Central memory CD8-positive, alpha-beta T cell (primary cell): ENCODE results near the gene NT5M.
A peak's percentile ranks its signal among the peaks of the same experiment; 100 is the strongest.

Experiments used
- ATAC-seq: fragments of 150-1000 bp; cut with Tn5 transposase; replicated peaks from 2 replicates; pipeline ENCODE4 v1.10.0; 2022; ENCODE audit warnings: mild to moderate bottlenecking, moderate FRiP score, moderate number of reproducible peaks; ENCODE audit not compliant: poor library complexity, severe bottlenecking; ENCODE audit errors: extremely low read depth
- DNase-seq, 2 donors: peaks; one replicate each; pipeline ENCODE4 v3.0.0; 2021; ENCODE audit warnings: low spot score in 2 of 2
- H3K27ac Mint-ChIP-seq: one replicate; pipeline ENCODE4 v1.8.0; 2022; ENCODE audit warnings: low read depth, mild to moderate bottlenecking, moderate library complexity, mixed read lengths
- H3K27me3 Mint-ChIP-seq: one replicate; pipeline ENCODE4 v1.8.0; 2022; ENCODE audit warnings: mixed read lengths
- H3K36me3 Mint-ChIP-seq: one replicate; pipeline ENCODE4 v1.8.0; 2022; ENCODE audit warnings: mild to moderate bottlenecking, moderate library complexity, mixed read lengths; ENCODE audit not compliant: insufficient read depth
- H3K4me1 Mint-ChIP-seq: one replicate; pipeline ENCODE4 v1.8.0; 2022; ENCODE audit warnings: mixed read lengths
- H3K4me3 Mint-ChIP-seq: one replicate; pipeline ENCODE4 v1.8.0; 2022; ENCODE audit warnings: mild to moderate bottlenecking, moderate library complexity, mixed read lengths
- H3K9me3 Mint-ChIP-seq: one replicate; pipeline ENCODE4 v1.8.0; 2022; ENCODE audit warnings: mixed read lengths

NT5M gene

DNA sequence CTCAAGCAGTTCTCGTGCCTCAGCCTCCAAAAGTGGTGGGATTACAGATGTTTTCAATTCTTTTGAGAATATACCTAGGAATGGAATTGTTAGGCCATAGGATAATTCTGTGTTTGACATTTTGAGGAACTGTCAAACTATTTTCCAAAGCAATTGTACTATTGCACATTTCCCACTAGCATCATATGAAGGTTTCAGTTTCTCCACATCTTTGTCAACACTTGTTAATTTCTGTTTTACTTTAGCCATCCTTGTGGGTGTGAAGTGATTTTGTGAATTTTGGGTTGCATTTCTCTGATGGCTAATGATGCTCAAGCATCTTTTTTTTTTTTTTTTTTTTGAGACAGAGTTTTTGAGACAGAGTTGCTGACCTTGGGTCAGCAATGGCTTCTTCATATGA lies 6.2 kb downstream of the NT5M start:
- Mint-ChIP-seq H3K4me3 (no peak overlapping the region), H3K4me1 (peaks cover 20% of the 10 kb centered on the region), H3K36me3 (peaks cover 6% of the 10 kb centered on the region), H3K27me3 (no peaks in the 10 kb centered on the region), H3K27ac (no peak overlapping the region), H3K9me3 (no peaks in the 10 kb centered on the region)
- no peak for ATAC-seq
- no peak for DNase-seq

DNA sequence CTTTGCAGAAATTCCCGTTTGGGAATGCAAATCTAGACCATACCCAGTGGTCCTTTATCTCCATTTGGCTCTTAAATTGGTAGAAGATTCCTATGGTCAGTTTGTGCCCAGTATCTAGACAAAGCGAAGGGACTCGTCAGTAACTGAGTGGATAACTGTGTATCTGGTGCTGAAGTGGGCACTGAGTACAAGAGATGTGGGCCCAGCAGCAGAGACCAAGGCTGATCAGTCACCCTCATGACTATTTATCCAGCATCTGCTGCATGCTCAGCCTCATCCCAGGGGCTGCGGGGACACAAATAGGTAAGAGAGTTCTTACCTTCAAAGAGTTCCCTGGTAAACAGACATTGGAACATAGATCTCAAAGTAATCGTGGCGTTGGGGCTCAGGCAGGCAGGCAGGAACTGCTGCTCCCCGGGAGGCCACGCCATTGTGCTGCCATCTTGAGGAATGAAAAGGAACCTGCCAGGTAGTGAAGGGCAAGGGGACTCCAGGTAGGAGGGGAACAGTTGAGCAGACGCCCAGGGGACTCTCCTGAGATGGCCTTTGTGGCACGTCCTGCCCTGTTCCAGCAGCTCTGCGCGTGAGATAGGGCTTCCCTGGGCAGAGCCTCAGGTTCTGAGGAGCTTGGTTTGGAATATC lies 10.3 kb downstream of the NT5M start:
- H3K4me1 Mint-ChIP-seq: peaks cover 6% of the 10 kb centered on the region

GRCh38 chr17:17314501-17315071 lies 11.4 kb downstream of the NT5M start:
- Mint-ChIP-seq H3K36me3 (no peaks in the 10 kb centered on the region), H3K4me3 (no peak overlapping the region), H3K27ac (no peak overlapping the region), H3K4me1 (peaks cover 6% of the 10 kb centered on the region), H3K9me3 (no peaks in the 10 kb centered on the region), H3K27me3 (no peaks in the 10 kb centered on the region)
- ATAC-seq (no peak), DNase-seq (no peak)

More for the DNA sequence above, 10.3 kb downstream of the NT5M start:
- no peak overlapping the region for H3K27ac Mint-ChIP-seq
- H3K27me3 Mint-ChIP-seq: no peaks in the 10 kb centered on the region
- no peak overlapping the region for H3K4me3 Mint-ChIP-seq
- H3K36me3 Mint-ChIP-seq: no peaks in the 10 kb centered on the region
- no peaks in the 10 kb centered on the region for H3K9me3 Mint-ChIP-seq
- ATAC-seq (peak; percentile 90), DNase-seq (peak; percentile 53 to 66)

GRCh38 chr17:17315142-17315821 lies 12.1 kb downstream of the NT5M start:
- Mint-ChIP-seq H3K36me3 (no peaks in the 10 kb centered on the region), H3K27me3 (no peaks in the 10 kb centered on the region), H3K9me3 (no peaks in the 10 kb centered on the region), H3K4me1 (peaks cover 6% of the 10 kb centered on the region), H3K27ac (no peak overlapping the region), H3K4me3 (no peak overlapping the region)
- DNase-seq: no peak
- no peak for ATAC-seq

GRCh38 chr17:17320188-17320910 lies 17.2 kb downstream of the NT5M start:
- Mint-ChIP-seq H3K4me3 (no peak overlapping the region), H3K4me1 (no peaks in the 10 kb centered on the region), H3K27ac (no peak overlapping the region), H3K9me3 (no peaks in the 10 kb centered on the region), H3K36me3 (peaks cover 2% of the 10 kb centered on the region), H3K27me3 (no peaks in the 10 kb centered on the region)
- DNase-seq: no peak
- no peak for ATAC-seq

- no peaks in the 10 kb centered on the region for H3K4me1 Mint-ChIP-seq
Observed at GRCh38 chr17:17320911-17321220, 17.7 kb downstream of the NT5M start.

DNA sequence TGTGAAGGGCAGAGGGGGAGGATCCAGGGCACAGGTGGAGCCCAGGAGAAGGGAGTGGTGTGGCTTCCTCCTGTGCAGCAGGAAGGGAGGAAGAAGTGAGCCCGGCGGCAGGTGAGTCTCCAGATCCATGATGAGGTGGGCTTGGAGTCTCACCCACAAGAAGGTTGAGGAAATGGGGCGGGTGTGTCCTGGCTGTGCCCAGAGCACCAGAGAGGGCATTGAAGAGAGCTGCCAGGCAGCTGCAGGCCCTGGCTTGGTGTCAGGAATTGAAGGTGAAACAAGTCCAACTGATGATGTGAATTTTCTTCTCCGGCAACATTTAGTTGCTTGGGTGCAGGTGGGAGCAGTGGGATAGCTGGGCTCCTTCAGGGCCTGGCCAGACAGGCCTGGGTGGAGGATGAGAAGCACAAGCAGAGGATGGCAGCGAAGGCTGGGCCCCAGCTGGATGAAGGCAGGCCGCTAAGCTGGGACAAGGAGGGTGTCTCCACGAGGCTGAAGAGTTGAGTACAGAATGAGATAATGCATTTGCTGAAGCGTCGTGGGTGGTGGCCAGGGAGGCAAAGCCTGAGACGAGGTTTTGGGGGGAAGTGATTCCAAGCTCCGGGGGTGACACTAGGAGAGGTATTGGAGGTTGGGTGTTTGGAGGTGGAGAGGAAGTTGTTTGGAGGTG lies 18.3 kb downstream of the NT5M start:
- Mint-ChIP-seq H3K4me1 (no peaks in the 10 kb centered on the region), H3K9me3 (no peaks in the 10 kb centered on the region), H3K36me3 (peaks cover 2% of the 10 kb centered on the region), H3K27me3 (no peaks in the 10 kb centered on the region), H3K27ac (no peak overlapping the region), H3K4me3 (no peak overlapping the region)
- DNase-seq (no peak), ATAC-seq (no peak)

More at GRCh38 chr17:17320911-17321220, 17.7 kb downstream of the NT5M start:
- no peaks in the 10 kb centered on the region for H3K27me3 Mint-ChIP-seq
- peaks cover 2% of the 10 kb centered on the region for H3K36me3 Mint-ChIP-seq
- H3K4me3 Mint-ChIP-seq: no peak overlapping the region
- DNase-seq: no peak
- no peak overlapping the region for H3K27ac Mint-ChIP-seq
- ATAC-seq: no peak
- H3K9me3 Mint-ChIP-seq: no peaks in the 10 kb centered on the region

GRCh38 chr17:17322516-17323510 lies 19.6 kb downstream of the NT5M start:
- DNase-seq (no peak), ATAC-seq (no peak)
- Mint-ChIP-seq H3K4me3 (no peak overlapping the region), H3K27me3 (no peaks in the 10 kb centered on the region), H3K9me3 (no peaks in the 10 kb centered on the region), H3K4me1 (no peaks in the 10 kb centered on the region), H3K27ac (no peak overlapping the region), H3K36me3 (peaks cover 3% of the 10 kb centered on the region)

- no peak for DNase-seq
- Mint-ChIP-seq H3K9me3 (no peaks in the 10 kb centered on the region), H3K36me3 (peaks cover 4% of the 10 kb centered on the region), H3K27ac (no peak overlapping the region), H3K27me3 (no peaks in the 10 kb centered on the region), H3K4me3 (no peak overlapping the region), H3K4me1 (no peaks in the 10 kb centered on the region)
- ATAC-seq: no peak
Observed at GRCh38 chr17:17324616-17325015, 21.4 kb downstream of the NT5M start.

- DNase-seq (no peak), ATAC-seq (no peak)
- H3K9me3 Mint-ChIP-seq: no peaks in the 10 kb centered on the region
- no peak overlapping the region for H3K27ac Mint-ChIP-seq
- H3K27me3 Mint-ChIP-seq: no peaks in the 10 kb centered on the region
- H3K4me3 Mint-ChIP-seq: no peak overlapping the region
- H3K4me1 Mint-ChIP-seq: no peaks in the 10 kb centered on the region
- H3K36me3 Mint-ChIP-seq: peaks cover 4% of the 10 kb centered on the region
Observed at GRCh38 chr17:17325228-17325627, 22.1 kb downstream of the NT5M start.

GRCh38 chr17:17325816-17326215 lies 22.6 kb downstream of the NT5M start:
- DNase-seq: no peak
- ATAC-seq: no peak
- Mint-ChIP-seq H3K4me3 (no peak overlapping the region), H3K27me3 (no peaks in the 10 kb centered on the region), H3K9me3 (no peaks in the 10 kb centered on the region), H3K27ac (no peak overlapping the region), H3K4me1 (no peaks in the 10 kb centered on the region), H3K36me3 (peaks cover 4% of the 10 kb centered on the region)
